Parathyroid adenoma (tissue), 2 donors: Measurements from ENCODE around the gene ZMYND15.
"Not testable (repeated sequence)": the region's sequence is repeated elsewhere in the genome, so short reads cannot be mapped to it uniquely, and the experiment has no call there.

ENCODE experiments used
- H2AFZ ChIP-seq: fragments of 300-600 bp; sonication (generic); one replicate; pipeline ENCODE4 v1.7.0; 2017; ENCODE audit warnings: antibody characterized with exemption, mild to moderate bottlenecking
- H3K27ac ChIP-seq: fragments of 300-600 bp; sonication (generic); one replicate; pipeline ENCODE4 v1.7.0; 2017
- H3K27me3 ChIP-seq: fragments of 300-600 bp; sonication (generic); one replicate; pipeline ENCODE4 v1.7.0; 2017; ENCODE audit warnings: low read length; ENCODE audit not compliant: control insufficient read depth, insufficient read depth
- H3K36me3 ChIP-seq: fragments of 300-600 bp; sonication (generic); one replicate; pipeline ENCODE4 v1.7.0; 2017; ENCODE audit warnings: low read length; ENCODE audit not compliant: control insufficient read depth, insufficient read depth
- H3K4me1 ChIP-seq: fragments of 300-600 bp; sonication (generic); one replicate; pipeline ENCODE4 v1.7.0; 2017; ENCODE audit warnings: control low read depth
- H3K4me2 ChIP-seq: fragments of 300-600 bp; sonication (generic); one replicate; pipeline ENCODE4 v1.7.0; 2017; ENCODE audit warnings: low read length
- H3K4me3 ChIP-seq: fragments of 300-600 bp; sonication (generic); one replicate; pipeline ENCODE4 v1.7.0; 2017; ENCODE audit warnings: low read depth, low read length
- H3K79me2 ChIP-seq: fragments of 300-600 bp; sonication (generic); one replicate; pipeline ENCODE4 v1.7.0; 2017; ENCODE audit warnings: control low read depth
- H3K9ac ChIP-seq: fragments of 300-600 bp; sonication (generic); one replicate; pipeline ENCODE4 v1.7.0; 2017; ENCODE audit warnings: mild to moderate bottlenecking
- H3K9me3 ChIP-seq: fragments of 300-600 bp; sonication (generic); one replicate; pipeline ENCODE4 v1.7.0; 2017; ENCODE audit warnings: low read length; ENCODE audit not compliant: control insufficient read depth
- CTCF ChIP-seq: fragments of 300-600 bp; sonication (generic); IDR thresholded peaks from one replicate; pipeline ENCODE4 v1.7.0; 2017; ENCODE audit warnings: antibody characterized with exemption, mild to moderate bottlenecking
- donor health status: primary hyperparathyroidism.

Gene ZMYND15

DNA sequence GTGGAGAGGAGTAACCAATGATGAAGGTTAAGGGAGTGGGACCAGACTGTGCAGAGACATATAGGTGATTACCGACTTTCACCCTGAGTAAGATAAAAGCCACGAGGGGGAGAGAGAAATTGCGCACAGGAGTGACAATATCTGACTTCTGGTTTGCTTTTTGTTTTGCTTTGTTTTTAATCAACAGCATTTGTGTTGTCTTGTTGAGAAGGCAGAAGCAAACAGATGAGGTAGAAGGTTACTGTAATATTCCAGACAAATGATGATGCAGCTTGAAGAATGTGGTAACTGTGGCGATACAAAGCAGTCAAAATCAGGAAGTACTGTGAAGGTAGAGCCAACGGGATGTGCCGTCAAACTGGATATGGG, 43.2 kb upstream of the ZMYND15 start:
- no peaks in the 10 kb centered on the region for H3K4me1 ChIP-seq
- H3K36me3 ChIP-seq, result no peaks in the 10 kb centered on the region
- H3K9ac ChIP-seq, result no peak overlapping the region
- H3K9me3 ChIP-seq, result no peaks in the 10 kb centered on the region
- no peak overlapping the region for H3K4me2 ChIP-seq
- H3K27me3 ChIP-seq, result no peaks in the 10 kb centered on the region
- no peak overlapping the region for H3K27ac ChIP-seq
- peaks cover 31% of the 10 kb centered on the region for H3K79me2 ChIP-seq
- H2AFZ ChIP-seq, result no peak overlapping the region
- no peak for TF ChIP-seq CTCF
- H3K4me3 ChIP-seq, result no peak overlapping the region

DNA sequence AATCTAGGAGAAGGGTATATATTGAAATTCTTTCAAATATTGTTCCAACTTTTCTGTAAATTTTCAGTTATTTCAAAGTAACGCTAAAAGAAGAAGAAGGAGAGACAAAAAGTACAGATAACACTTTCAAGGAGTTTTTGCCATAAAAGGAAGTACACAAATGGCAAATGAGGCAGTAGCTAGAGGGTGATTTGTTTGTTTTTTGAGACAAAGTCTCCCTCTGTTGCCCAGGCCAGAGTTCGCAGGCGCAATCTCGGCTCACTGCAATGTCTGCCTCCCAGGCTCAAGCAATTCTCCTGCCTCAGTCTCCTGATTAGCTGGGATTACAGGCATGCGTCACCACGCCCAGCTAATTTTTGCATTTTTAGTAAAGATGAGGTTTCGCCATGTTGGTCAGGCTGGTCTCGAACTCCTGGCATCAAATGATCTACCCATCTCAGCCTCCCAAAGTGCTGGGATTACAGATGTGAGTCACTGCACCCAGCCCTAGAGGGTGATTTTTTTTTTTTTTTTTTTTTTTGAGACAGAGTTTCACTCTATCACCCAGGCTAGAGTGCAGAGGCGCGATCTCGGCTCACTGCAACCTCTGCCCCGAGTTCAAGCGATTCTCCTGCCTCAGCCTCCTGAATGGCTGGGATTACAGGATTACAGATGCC, 40.1 kb upstream of the ZMYND15 start:
- H3K9me3 ChIP-seq, H3K36me3 ChIP-seq, H2AFZ ChIP-seq, H3K4me2 ChIP-seq, H3K9ac ChIP-seq, H3K4me3 ChIP-seq, H3K27me3 ChIP-seq, H3K27ac ChIP-seq: not testable (repeated sequence)
- H3K4me1 ChIP-seq, result peaks cover 10% of the 10 kb centered on the region
- H3K79me2 ChIP-seq, result peaks cover 28% of the 10 kb centered on the region

DNA sequence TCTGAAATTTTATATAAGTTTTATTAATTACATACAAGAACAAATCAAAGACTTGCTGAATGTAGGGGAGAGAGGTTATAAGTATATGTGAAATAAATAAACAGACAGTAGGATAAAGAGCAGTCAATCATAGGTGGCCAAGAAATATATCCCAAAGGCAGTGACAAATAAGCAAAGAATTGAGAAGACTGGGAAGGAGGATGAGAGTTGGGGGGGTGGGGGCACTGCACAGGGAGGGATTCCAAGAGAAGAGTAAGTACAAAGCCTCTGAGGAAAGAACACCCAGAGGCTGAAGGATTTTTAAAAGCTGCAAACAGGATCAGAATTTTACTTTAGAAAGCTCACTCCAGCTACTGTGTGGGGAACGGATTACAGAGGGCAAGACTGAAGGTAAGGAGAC, 38.5 kb upstream of the ZMYND15 start:
- no peak for TF ChIP-seq CTCF
- H3K4me3 ChIP-seq, result no peak overlapping the region

DNA sequence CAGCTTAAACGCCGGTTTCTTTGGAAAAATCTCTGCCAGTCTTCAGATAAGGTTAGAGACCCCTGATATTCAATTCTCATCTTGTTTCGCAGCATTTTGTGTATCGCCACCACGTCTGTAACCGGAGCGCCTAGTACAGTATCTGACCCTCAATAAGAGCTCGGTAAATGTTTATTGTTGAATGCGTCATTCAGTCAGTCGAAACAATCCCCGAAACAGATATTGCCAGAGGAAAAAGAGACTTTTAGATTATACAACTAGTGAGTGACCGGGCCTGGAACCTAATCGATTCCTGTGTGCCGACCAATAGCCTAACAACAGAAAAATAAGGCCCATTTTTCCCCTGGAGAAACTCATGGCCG, 36.3 kb upstream of the ZMYND15 start:
- Histone ChIP-seq H3K4me3 (peak overlapping the region; percentile 86), H3K79me2 (peaks cover 21% of the 10 kb centered on the region), H3K4me1 (peaks cover 10% of the 10 kb centered on the region), H3K36me3 (no peaks in the 10 kb centered on the region), H3K9me3 (no peaks in the 10 kb centered on the region), H3K9ac (peak overlapping the region; percentile 75), H3K27ac (peak overlapping the region; percentile 74), H3K27me3 (no peaks in the 10 kb centered on the region), H3K4me2 (peak overlapping the region; percentile 88), H2AFZ (peak overlapping the region; percentile 97)
- TF ChIP-seq CTCF, result no peak

More for the DNA sequence above, 38.5 kb upstream of the ZMYND15 start:
- peaks cover 21% of the 10 kb centered on the region for H3K79me2 ChIP-seq
- H3K27me3 ChIP-seq, result no peaks in the 10 kb centered on the region
- H3K4me2 ChIP-seq, result no peak overlapping the region
- H3K9ac ChIP-seq, result no peak overlapping the region
- H3K36me3 ChIP-seq, result no peaks in the 10 kb centered on the region
- H2AFZ ChIP-seq, result no peak overlapping the region
- peaks cover 10% of the 10 kb centered on the region for H3K4me1 ChIP-seq
- no peaks in the 10 kb centered on the region for H3K9me3 ChIP-seq
- no peak overlapping the region for H3K27ac ChIP-seq

GRCh38 chr17:4704574-4704907, 35.1 kb upstream of the ZMYND15 start:
- H3K36me3 ChIP-seq, H3K27me3 ChIP-seq, H3K9ac ChIP-seq, H3K9me3 ChIP-seq: not testable (repeated sequence)
- peak overlapping the region; percentile 86 for H3K4me3 ChIP-seq
- H2AFZ ChIP-seq, result peak overlapping the region; percentile 97
- peaks cover 21% of the 10 kb centered on the region for H3K79me2 ChIP-seq
- peak overlapping the region; percentile 88 for H3K4me2 ChIP-seq
- peak overlapping the region; percentile 74 for H3K27ac ChIP-seq
- H3K4me1 ChIP-seq, result peaks cover 13% of the 10 kb centered on the region

DNA sequence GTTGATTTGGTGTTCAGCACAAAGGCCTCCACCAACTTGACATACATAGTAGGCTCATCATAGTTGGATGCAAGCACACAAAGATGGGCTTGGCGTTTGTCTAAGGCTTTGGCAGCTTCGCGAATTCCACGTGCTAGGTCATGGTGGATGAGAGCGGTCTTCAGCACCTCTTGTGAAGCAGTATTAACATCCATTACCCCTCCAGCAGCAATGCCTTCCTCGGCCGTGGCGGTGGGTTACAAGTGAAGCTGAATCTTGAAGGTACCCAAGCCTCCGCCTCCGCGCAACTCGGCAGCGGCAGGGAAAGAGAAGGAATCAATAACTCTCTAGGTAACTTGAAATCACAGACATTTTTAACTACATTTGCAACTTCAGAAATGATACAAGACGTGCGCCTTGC, 34.6 kb upstream of the ZMYND15 start:
- no peaks in the 10 kb centered on the region for H3K36me3 ChIP-seq

More for the DNA sequence above, 34.6 kb upstream of the ZMYND15 start:
- TF ChIP-seq CTCF, result no peak
- Histone ChIP-seq H2AFZ (no peak overlapping the region), H3K4me1 (peaks cover 13% of the 10 kb centered on the region), H3K27me3 (no peaks in the 10 kb centered on the region), H3K9ac (no peak overlapping the region), H3K4me3 (no peak overlapping the region), H3K4me2 (no peak overlapping the region), H3K79me2 (peaks cover 20% of the 10 kb centered on the region), H3K9me3 (no peaks in the 10 kb centered on the region), H3K27ac (no peak overlapping the region)
